Neural cell (in vitro differentiated cells): ENCODE data around the gene CAPRIN1. TPM values are rescaled to one million over a fixed set of nuclear protein-coding genes. Genes with fewer than 3 reads are reported as not detected.

ENCODE experiments used
- H2AFZ ChIP-seq: fragments of 200-600, 300-800 bp; sonication (generic), shearing (Covaris generic); 2 replicates; pipeline ENCODE4 v1.6.0; 2014; ENCODE audit warnings: low read depth, mild to moderate bottlenecking, antibody characterized with exemption, low read length, moderate library complexity
- H3F3A ChIP-seq: fragments of 200-600 bp; shearing (Covaris generic); 2 replicates; pipeline ENCODE4 v1.6.1; 2016; ENCODE audit warnings: mild to moderate bottlenecking, moderate library complexity, mixed read lengths, antibody characterized with exemption, low read length; ENCODE audit not compliant: insufficient read depth, poor library complexity, severe bottlenecking
- H3K27ac ChIP-seq: fragments of 200-600, 300-800 bp; sonication (generic), shearing (Covaris generic); 2 replicates; pipeline ENCODE4 v1.5.1; 2014; ENCODE audit warnings: mild to moderate bottlenecking, low read length, moderate library complexity
- H3K27me3 ChIP-seq: fragments of 300-800, 200-600 bp; sonication (generic), shearing (Covaris generic); 2 replicates; pipeline ENCODE4 v1.6.0; 2014; ENCODE audit warnings: mild to moderate bottlenecking, low read depth, low read length, moderate library complexity; ENCODE audit not compliant: insufficient read depth
- H3K36me3 ChIP-seq: fragments of 300-800, 200-600 bp; sonication (generic), shearing (Covaris generic); 2 replicates; pipeline ENCODE4 v1.5.1; 2014; ENCODE audit warnings: mild to moderate bottlenecking, antibody characterized with exemption, low read length, moderate library complexity; ENCODE audit not compliant: insufficient read depth
- H3K4me2 ChIP-seq: fragments of 300-800, 200-600 bp; sonication (generic), shearing (Covaris generic); 2 replicates; pipeline ENCODE4 v1.6.0; 2014; ENCODE audit warnings: mild to moderate bottlenecking, low read length
- H3K4me3 ChIP-seq: fragments of 300-800, 200-600 bp; sonication (generic), shearing (Covaris generic); 2 replicates; pipeline ENCODE4 v1.5.1; 2014; ENCODE audit warnings: mild to moderate bottlenecking, low read length, moderate library complexity
- H3K79me2 ChIP-seq: fragments of 200-600 bp; shearing (Covaris generic); replicated peaks from 2 replicates; pipeline ENCODE4 v1.6.0; 2014; ENCODE audit warnings: mild to moderate bottlenecking, low read length, moderate library complexity; ENCODE audit not compliant: insufficient read depth
- H3K9ac ChIP-seq: fragments of 300-800, 200-600 bp; sonication (generic), shearing (Covaris generic); 2 replicates; pipeline ENCODE4 v1.6.1; 2016; ENCODE audit warnings: mild to moderate bottlenecking, low read length, mixed read lengths
- H3K9me2 ChIP-seq: fragments of 200-600 bp; shearing (Covaris generic); 2 replicates; pipeline ENCODE4 v1.6.1; 2016; ENCODE audit warnings: mild to moderate bottlenecking, low read length, mixed read lengths; ENCODE audit not compliant: insufficient read depth
- H3K9me3 ChIP-seq: fragments of 200-600, 300-800 bp; sonication (generic), shearing (Covaris generic); 2 replicates; pipeline ENCODE4 v1.6.1; 2016; ENCODE audit warnings: mild to moderate bottlenecking, mixed run types, low read length, moderate library complexity, mixed read lengths
- H4K20me1 ChIP-seq: fragments of 200-600 bp; shearing (Covaris generic); 2 replicates; pipeline ENCODE4 v1.6.1; 2016; ENCODE audit warnings: mild to moderate bottlenecking, mixed run types; ENCODE audit not compliant: insufficient read depth
- EP300 ChIP-seq: fragments of 450-650 bp; conservative IDR thresholded peaks from 2 replicates; pipeline ENCODE4 v1.6.1; 2014; ENCODE audit warnings: antibody characterized with exemption, mild to moderate bottlenecking, moderate library complexity; ENCODE audit not compliant: poor library complexity, severe bottlenecking
- EZH2 ChIP-seq: fragments of 200-600, 300-800 bp; shearing (Covaris generic), sonication (generic); IDR thresholded peaks from 2 replicates; pipeline ENCODE4 v1.6.1; 2014; ENCODE audit warnings: antibody characterized with exemption, low read length, borderline replicate concordance, mild to moderate bottlenecking; ENCODE audit not compliant: insufficient read depth, poor library complexity, severe bottlenecking
- MXI1 ChIP-seq: fragments of 450-650 bp; conservative IDR thresholded peaks from 2 replicates; pipeline ENCODE4 v1.6.1; 2014; ENCODE audit warnings: antibody characterized with exemption, mild to moderate bottlenecking; ENCODE audit not compliant: poor library complexity, severe bottlenecking
- POLR2AphosphoS5 ChIP-seq: IDR thresholded peaks from 2 replicates; pipeline ENCODE4 v1.6.1; 2012
- RAD21 ChIP-seq: fragments of 450-650 bp; conservative IDR thresholded peaks from 2 replicates; pipeline ENCODE4 v1.6.1; 2014; ENCODE audit warnings: antibody characterized with exemption, mild to moderate bottlenecking, moderate library complexity
- REST ChIP-seq: IDR thresholded peaks from 2 replicates; pipeline ENCODE4 v1.6.1; 2012; ENCODE audit warnings: borderline replicate concordance
- SMC3 ChIP-seq: fragments of 450-650 bp; conservative IDR thresholded peaks from 2 replicates; pipeline ENCODE4 v1.6.1; 2014; ENCODE audit warnings: antibody characterized with exemption, mild to moderate bottlenecking, moderate library complexity; ENCODE audit not compliant: poor library complexity
- TAF1 ChIP-seq: IDR thresholded peaks from 2 replicates; pipeline ENCODE4 v1.6.1; 2012; ENCODE audit warnings: low read depth
- polyA minus RNA-seq: library from RNA; depleted of rRNA, polyadenylated mRNA; stranded (reverse); fragments of >200 nt; gene quantifications from 2 replicates; pipeline ENCODE4 v1.2.3, GENCODE V29; 2014
- polyA plus RNA-seq: library from polyadenylated mRNA; depleted of rRNA; stranded (reverse); fragments of >200 nt; gene quantifications from 2 replicates; pipeline ENCODE4 v1.2.3, GENCODE V29; 2014
- TF ChIP-seq, protein P1 (sequence below): fragments of 450-650 bp; IDR thresholded peaks from 2 replicates; pipeline ENCODE4 v1.5.1; 2014; ENCODE audit warnings: antibody characterized with exemption, mild to moderate bottlenecking, moderate library complexity; ENCODE audit not compliant: poor library complexity, severe bottlenecking

Gene CAPRIN1, protein sequence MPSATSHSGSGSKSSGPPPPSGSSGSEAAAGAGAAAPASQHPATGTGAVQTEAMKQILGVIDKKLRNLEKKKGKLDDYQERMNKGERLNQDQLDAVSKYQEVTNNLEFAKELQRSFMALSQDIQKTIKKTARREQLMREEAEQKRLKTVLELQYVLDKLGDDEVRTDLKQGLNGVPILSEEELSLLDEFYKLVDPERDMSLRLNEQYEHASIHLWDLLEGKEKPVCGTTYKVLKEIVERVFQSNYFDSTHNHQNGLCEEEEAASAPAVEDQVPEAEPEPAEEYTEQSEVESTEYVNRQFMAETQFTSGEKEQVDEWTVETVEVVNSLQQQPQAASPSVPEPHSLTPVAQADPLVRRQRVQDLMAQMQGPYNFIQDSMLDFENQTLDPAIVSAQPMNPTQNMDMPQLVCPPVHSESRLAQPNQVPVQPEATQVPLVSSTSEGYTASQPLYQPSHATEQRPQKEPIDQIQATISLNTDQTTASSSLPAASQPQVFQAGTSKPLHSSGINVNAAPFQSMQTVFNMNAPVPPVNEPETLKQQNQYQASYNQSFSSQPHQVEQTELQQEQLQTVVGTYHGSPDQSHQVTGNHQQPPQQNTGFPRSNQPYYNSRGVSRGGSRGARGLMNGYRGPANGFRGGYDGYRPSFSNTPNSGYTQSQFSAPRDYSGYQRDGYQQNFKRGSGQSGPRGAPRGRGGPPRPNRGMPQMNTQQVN
- polyA plus RNA-seq (243 and 256 TPM in 2 replicates), polyA minus RNA-seq (427 and 533 TPM in 2 replicates)

DNA sequence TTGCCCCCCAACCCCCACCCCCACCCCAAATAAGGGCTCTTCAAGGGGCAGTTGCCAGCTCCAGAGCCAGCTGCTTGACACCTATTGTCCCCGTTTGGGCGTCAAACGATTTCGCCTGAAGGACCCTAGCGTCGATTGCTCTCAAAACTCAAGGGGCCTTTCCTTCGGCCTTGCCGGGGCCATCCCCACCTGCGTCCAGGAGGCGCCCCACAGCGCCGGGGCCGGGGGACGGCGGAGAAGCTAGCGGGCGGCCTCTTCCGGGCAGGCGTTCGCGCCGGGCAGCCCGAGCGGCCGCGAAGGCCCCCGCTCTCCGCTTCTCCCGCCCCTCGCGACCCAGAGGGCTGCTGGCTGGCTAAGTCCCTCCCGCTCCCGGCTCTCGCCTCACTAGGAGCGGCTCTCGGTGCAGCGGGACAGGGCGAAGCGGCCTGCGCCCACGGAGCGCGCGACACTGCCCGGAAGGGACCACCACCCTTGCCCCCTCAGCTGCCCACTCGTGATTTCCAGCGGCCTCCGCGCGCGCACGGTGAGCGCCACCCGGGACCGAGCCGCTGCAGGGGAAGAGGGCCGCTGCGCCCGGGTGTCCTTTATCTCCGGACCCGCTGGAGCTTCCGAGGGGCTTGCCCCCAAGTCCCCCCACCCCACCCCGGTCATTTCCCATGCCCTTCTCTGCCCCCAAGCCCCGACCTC lies at the start of gene CAPRIN1:
Gene CAPRIN1, plus strand, starts transcription at position 383 of the 687 bp plus-strand sequence. CDS start 690 bp downstream, outside the sequence.
- Histone ChIP-seq H4K20me1 (peaks cover 11% of the 10 kb centered on the region), H3K27me3 (no peaks in the 10 kb centered on the region), H3K36me3 (no peaks in the 10 kb centered on the region), H3K4me2 (peak within 1 kb of the TSS; percentile 96), H3F3A (peaks cover 2% of the 10 kb centered on the region), H3K9me3 (no peaks in the 10 kb centered on the region), H3K27ac (peak within 1 kb of the TSS; percentile 98), H3K4me3 (peak within 1 kb of the TSS; percentile 75), H3K9me2 (no peaks in the 10 kb centered on the region), H3K9ac (peak within 1 kb of the TSS; percentile 99), H2AFZ (peak within 1 kb of the TSS; percentile 40), H3K79me2 (peaks cover 43% of the 10 kb centered on the region)
- TF ChIP-seq RAD21 (peak; percentile 30), MXI1 (peak; percentile 2), REST (peak; percentile 84), EP300 (peak; percentile 43), SMC3 (peak; percentile 35), POLR2AphosphoS5 (peak; percentile 92), EZH2 (no peak), TAF1 (peak; percentile 78)
- TF ChIP-seq, protein P1, sequence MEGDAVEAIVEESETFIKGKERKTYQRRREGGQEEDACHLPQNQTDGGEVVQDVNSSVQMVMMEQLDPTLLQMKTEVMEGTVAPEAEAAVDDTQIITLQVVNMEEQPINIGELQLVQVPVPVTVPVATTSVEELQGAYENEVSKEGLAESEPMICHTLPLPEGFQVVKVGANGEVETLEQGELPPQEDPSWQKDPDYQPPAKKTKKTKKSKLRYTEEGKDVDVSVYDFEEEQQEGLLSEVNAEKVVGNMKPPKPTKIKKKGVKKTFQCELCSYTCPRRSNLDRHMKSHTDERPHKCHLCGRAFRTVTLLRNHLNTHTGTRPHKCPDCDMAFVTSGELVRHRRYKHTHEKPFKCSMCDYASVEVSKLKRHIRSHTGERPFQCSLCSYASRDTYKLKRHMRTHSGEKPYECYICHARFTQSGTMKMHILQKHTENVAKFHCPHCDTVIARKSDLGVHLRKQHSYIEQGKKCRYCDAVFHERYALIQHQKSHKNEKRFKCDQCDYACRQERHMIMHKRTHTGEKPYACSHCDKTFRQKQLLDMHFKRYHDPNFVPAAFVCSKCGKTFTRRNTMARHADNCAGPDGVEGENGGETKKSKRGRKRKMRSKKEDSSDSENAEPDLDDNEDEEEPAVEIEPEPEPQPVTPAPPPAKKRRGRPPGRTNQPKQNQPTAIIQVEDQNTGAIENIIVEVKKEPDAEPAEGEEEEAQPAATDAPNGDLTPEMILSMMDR, result peak; percentile 13

DNA sequence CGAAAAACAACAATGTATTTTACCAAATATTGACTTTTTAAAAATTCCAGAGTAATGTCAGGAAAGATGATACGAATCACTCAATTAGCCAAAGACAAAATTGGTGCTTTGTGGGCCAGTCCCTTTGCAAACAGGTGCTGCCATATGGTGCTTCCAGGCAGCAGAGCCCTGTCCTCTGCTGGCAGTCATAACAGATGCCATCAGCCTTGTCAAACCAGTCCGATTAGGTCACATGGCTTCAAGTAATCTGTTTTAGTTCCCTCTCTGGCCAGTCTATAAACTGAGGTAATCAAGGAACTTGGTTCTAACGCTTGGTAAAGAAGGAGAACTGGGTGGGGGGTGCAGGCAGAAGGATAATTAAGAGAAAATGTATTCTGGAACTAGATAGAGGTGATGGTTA lies 49.1 kb upstream of the CAPRIN1 start:
- H3K9me3 ChIP-seq, result no peaks in the 10 kb centered on the region
- no peak overlapping the region for H3K9ac ChIP-seq
- H3K36me3 ChIP-seq, result no peaks in the 10 kb centered on the region
- H3K27ac ChIP-seq, result no peak overlapping the region
- H3K79me2 ChIP-seq, result no peaks in the 10 kb centered on the region
- no peak overlapping the region for H3K4me2 ChIP-seq
- H3K4me3 ChIP-seq, result no peak overlapping the region
- no peak overlapping the region for H2AFZ ChIP-seq
- H4K20me1 ChIP-seq, result no peaks in the 10 kb centered on the region
- TF ChIP-seq TAF1 (no peak), RAD21 (no peak), POLR2AphosphoS5 (no peak), EZH2 (no peak), REST (no peak), EP300 (no peak), MXI1 (no peak), SMC3 (no peak)
- TF ChIP-seq, protein P1, result no peak
- no peaks in the 10 kb centered on the region for H3F3A ChIP-seq
- no peaks in the 10 kb centered on the region for H3K27me3 ChIP-seq
- H3K9me2 ChIP-seq, result no peaks in the 10 kb centered on the region
